ENCODE measurements around the gene AGAP9.
"Not testable (repeated sequence)": the region's sequence is repeated elsewhere in the genome, so short reads cannot be mapped to it uniquely, and the experiment has no call there.

The AGAP9 gene

GRCh38 chr10:47456794-47457527, 66.5 kb downstream of the AGAP9 start:
- no peak overlapping the region for H3K4me3 ChIP-seq (ENCODE audit: low read depth, low read length)
- no peak for DNase-seq (ENCODE audit: low read depth)
- TF ChIP-seq MYC (IDR thresholded peaks at IDR 0.05; ENCODE audit: low read depth, low read length) (no peak), POLR2A (IDR thresholded peaks at IDR 0.05; ENCODE audit: extremely low read depth, insufficient read length) (no peak), MAX (IDR thresholded peaks at IDR 0.05; ENCODE audit: low read depth, low read length) (no peak), CTCF (IDR thresholded peaks at IDR 0.05; ENCODE audit: low read depth, low read length) (no peak)

- no peak for TF ChIP-seq POLR2A (IDR thresholded peaks at IDR 0.05; ENCODE audit: extremely low read depth, insufficient read length)
- TF ChIP-seq CTCF (IDR thresholded peaks at IDR 0.05; ENCODE audit: low read depth, low read length): no peak
- no peak for TF ChIP-seq MYC (IDR thresholded peaks at IDR 0.05; ENCODE audit: low read depth, low read length)
- TF ChIP-seq MAX (IDR thresholded peaks at IDR 0.05; ENCODE audit: low read depth, low read length): no peak
- DNase-seq (ENCODE audit: low read depth): no peak
These were observed 67.2 kb downstream of the AGAP9 start for GRCh38 chr10:47456079-47456785.

GRCh38 chr10:47455350-47456078, 67.9 kb downstream of the AGAP9 start:
- H3K4me3 ChIP-seq (ENCODE audit: low read depth, low read length): not testable (repeated sequence)
- DNase-seq (ENCODE audit: low read depth): peak; percentile 37

More at GRCh38 chr10:47456079-47456785, 67.2 kb downstream of the AGAP9 start:
- no peak overlapping the region for H3K4me3 ChIP-seq (ENCODE audit: low read depth, low read length)

GRCh38 chr10:47454780-47455058, 68.7 kb downstream of the AGAP9 start:
- TF ChIP-seq CTCF (IDR thresholded peaks at IDR 0.05; ENCODE audit: low read depth, low read length): no peak
- TF ChIP-seq MAX (IDR thresholded peaks at IDR 0.05; ENCODE audit: low read depth, low read length): no peak
- TF ChIP-seq MYC (IDR thresholded peaks at IDR 0.05; ENCODE audit: low read depth, low read length): no peak
- no peak for TF ChIP-seq POLR2A (IDR thresholded peaks at IDR 0.05; ENCODE audit: extremely low read depth, insufficient read length)
- H3K4me3 ChIP-seq (ENCODE audit: low read depth, low read length): no peak overlapping the region
- DNase-seq (ENCODE audit: low read depth): no peak

- no peak for DNase-seq (ENCODE audit: low read depth)
- no peak for TF ChIP-seq MAX (IDR thresholded peaks at IDR 0.05; ENCODE audit: low read depth, low read length)
- no peak for TF ChIP-seq MYC (IDR thresholded peaks at IDR 0.05; ENCODE audit: low read depth, low read length)
- no peak for TF ChIP-seq POLR2A (IDR thresholded peaks at IDR 0.05; ENCODE audit: extremely low read depth, insufficient read length)
- no peak for TF ChIP-seq CTCF (IDR thresholded peaks at IDR 0.05; ENCODE audit: low read depth, low read length)
- no peak overlapping the region for H3K4me3 ChIP-seq (ENCODE audit: low read depth, low read length)
These were observed 69.2 kb downstream of the AGAP9 start for GRCh38 chr10:47454008-47454779.

Data from NB4 (cell line).